Ishikawa (cell line): ENCODE measurements around the gene PLPP1.

Experiments
- CEBPB ChIP-seq: IDR thresholded peaks from 2 replicates; pipeline ENCODE4 v1.6.1; 2012
- EP300 ChIP-seq: IDR thresholded peaks from 2 replicates; pipeline ENCODE4 v1.6.1; 2012; ENCODE audit warnings: borderline replicate concordance
- FOXM1 ChIP-seq: IDR thresholded peaks from 2 replicates; pipeline ENCODE4 v1.6.1; 2012; ENCODE audit warnings: low read depth, borderline replicate concordance
- MAX ChIP-seq: IDR thresholded peaks from 2 replicates; pipeline ENCODE4 v1.6.1; 2012
- RAD21 ChIP-seq: IDR thresholded peaks from 2 replicates; pipeline ENCODE4 v1.6.1; 2012; ENCODE audit warnings: low read depth
- TAF1 ChIP-seq: IDR thresholded peaks from 2 replicates; pipeline ENCODE4 v1.6.1; 2012; ENCODE audit warnings: low read depth, mild to moderate bottlenecking
- TEAD4 ChIP-seq: IDR thresholded peaks from 2 replicates; pipeline ENCODE4 v1.6.1; 2012
- TF ChIP-seq, protein P1 (sequence below): IDR thresholded peaks from 2 replicates; pipeline ENCODE4 v1.6.1; 2012
- TF ChIP-seq, protein P2 (sequence below): IDR thresholded peaks from 2 replicates; pipeline ENCODE4 v1.6.1; 2012; ENCODE audit warnings: low read depth, mild to moderate bottlenecking

- TF ChIP-seq EP300: no peak
- TF ChIP-seq CEBPB: no peak
- TF ChIP-seq, protein P1, sequence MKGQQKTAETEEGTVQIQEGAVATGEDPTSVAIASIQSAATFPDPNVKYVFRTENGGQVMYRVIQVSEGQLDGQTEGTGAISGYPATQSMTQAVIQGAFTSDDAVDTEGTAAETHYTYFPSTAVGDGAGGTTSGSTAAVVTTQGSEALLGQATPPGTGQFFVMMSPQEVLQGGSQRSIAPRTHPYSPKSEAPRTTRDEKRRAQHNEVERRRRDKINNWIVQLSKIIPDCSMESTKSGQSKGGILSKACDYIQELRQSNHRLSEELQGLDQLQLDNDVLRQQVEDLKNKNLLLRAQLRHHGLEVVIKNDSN: no peak
- TF ChIP-seq FOXM1: no peak
- TF ChIP-seq, protein P2, sequence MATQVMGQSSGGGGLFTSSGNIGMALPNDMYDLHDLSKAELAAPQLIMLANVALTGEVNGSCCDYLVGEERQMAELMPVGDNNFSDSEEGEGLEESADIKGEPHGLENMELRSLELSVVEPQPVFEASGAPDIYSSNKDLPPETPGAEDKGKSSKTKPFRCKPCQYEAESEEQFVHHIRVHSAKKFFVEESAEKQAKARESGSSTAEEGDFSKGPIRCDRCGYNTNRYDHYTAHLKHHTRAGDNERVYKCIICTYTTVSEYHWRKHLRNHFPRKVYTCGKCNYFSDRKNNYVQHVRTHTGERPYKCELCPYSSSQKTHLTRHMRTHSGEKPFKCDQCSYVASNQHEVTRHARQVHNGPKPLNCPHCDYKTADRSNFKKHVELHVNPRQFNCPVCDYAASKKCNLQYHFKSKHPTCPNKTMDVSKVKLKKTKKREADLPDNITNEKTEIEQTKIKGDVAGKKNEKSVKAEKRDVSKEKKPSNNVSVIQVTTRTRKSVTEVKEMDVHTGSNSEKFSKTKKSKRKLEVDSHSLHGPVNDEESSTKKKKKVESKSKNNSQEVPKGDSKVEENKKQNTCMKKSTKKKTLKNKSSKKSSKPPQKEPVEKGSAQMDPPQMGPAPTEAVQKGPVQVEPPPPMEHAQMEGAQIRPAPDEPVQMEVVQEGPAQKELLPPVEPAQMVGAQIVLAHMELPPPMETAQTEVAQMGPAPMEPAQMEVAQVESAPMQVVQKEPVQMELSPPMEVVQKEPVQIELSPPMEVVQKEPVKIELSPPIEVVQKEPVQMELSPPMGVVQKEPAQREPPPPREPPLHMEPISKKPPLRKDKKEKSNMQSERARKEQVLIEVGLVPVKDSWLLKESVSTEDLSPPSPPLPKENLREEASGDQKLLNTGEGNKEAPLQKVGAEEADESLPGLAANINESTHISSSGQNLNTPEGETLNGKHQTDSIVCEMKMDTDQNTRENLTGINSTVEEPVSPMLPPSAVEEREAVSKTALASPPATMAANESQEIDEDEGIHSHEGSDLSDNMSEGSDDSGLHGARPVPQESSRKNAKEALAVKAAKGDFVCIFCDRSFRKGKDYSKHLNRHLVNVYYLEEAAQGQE: no peak
- no peak for TF ChIP-seq RAD21
- TF ChIP-seq MAX: no peak
- no peak for TF ChIP-seq TAF1
- TF ChIP-seq TEAD4: no peak
These were observed 16.6 kb upstream of the PLPP1 start for GRCh38 chr5:55551358-55551757.
